ENCODE measurements around the gene TNFRSF19. TPM values are rescaled to one million over a fixed set of nuclear protein-coding genes. Genes with fewer than 3 reads are reported as not detected.

Gene TNFRSF19
- total and polyA plus RNA-seq, 7 experiments from 2014 or later = 0.10 to 0.24 TPM; not detected in 5

DNA sequence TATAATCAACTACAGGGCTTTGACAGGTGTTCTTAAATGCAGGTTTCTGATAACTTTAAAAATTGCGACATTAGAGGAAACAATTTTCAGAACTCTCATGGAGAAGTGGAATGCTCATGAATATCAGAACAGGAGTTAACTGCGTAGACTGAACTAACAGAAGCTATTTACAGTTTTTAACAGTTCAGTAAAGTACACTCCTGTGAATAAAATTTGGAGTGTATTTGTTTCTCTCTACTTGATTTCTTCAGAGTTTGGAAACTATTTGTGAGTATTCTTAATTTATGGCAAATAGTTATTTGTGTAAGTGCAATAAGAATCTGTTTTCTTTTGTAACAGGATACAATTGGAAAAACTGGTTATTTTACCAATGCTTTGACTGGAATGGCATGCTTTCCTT lies 114.4 kb downstream of the TNFRSF19 start:
- CTCF ChIA-PET = no interaction called here
- peaks cover 0 to 32% (median 10%) of the 10 kb centered on the region in 11 donors for H3K9me3 Mint-ChIP-seq
- ATAC-seq = no peak

DNA sequence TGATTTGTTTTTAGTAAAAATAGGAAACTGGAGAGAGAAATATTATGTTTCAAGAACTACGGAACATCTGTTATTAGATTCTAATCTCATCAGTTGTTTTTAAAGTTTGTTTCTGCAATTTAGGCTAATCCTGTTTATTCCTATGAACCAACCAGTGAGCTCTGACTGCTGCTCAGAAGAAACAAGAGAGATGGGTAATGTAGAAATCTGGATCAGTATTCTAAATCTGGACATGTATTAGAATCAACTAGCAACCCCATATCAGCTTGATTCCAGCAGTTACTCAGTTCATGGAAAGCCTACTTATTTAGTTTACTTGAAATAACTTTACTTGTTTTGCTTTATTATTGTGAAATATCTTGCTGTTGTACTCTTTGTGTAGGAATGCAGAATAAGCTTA lies 115.2 kb downstream of the TNFRSF19 start:
- H3K27me3 Mint-ChIP-seq = peaks cover 0 to 7% (median 0%) of the 10 kb centered on the region in 5 donors
- H3K4me1 ChIP-seq (ENCODE audit: control insufficient read depth in 2 of 2, insufficient read depth in 2 of 2, low read length in 2 of 2) = no peaks in the 10 kb centered on the region
- no peak overlapping the region for H3K27ac Mint-ChIP-seq
- no peak for ATAC-seq
- H3K36me3 Mint-ChIP-seq = no peaks in the 10 kb centered on the region
- H3K36me3 ChIP-seq (ENCODE audit: control insufficient read depth in 2 of 3, insufficient read depth in 3 of 3, low read length in 3 of 3) = no peaks in the 10 kb centered on the region
- POLR2A ChIA-PET = no interaction called here
- H3K4me3 ChIP-seq (ENCODE audit: low read length) = no peak overlapping the region
- H3K9me3 ChIP-seq (ENCODE audit: control insufficient read depth in 2 of 3, low read length in 3 of 3) = no peaks in the 10 kb centered on the region
- H3K4me3 Mint-ChIP-seq = no peak overlapping the region
- H3K27ac ChIP-seq (ENCODE audit: low read depth, low read length) = no peak overlapping the region
- no peaks in the 10 kb centered on the region for H3K27me3 ChIP-seq (ENCODE audit: control insufficient read depth in 2 of 2, insufficient read depth in 2 of 2, low read length in 2 of 2)
- intact Hi-C loops (cut with micrococcal nuclease) = no loop called here
- H3K4me1 Mint-ChIP-seq = peaks cover 0 to 1% (median 0%) of the 10 kb centered on the region in 7 donors
- CTCF ChIA-PET = interaction anchor here (1.1 kb wide), 1 partner anchor 9 kb away, joined by 3 read pairs; no protein-coding TSS in a partner anchor
- peaks cover 0 to 32% (median 10%) of the 10 kb centered on the region in 11 donors for H3K9me3 Mint-ChIP-seq
- no peak for DNase-seq

More for the DNA sequence above, 114.4 kb downstream of the TNFRSF19 start:
- Mint-ChIP-seq H3K36me3 (no peaks in the 10 kb centered on the region), H3K27ac (no peak overlapping the region), H3K27me3 (peaks cover 0 to 7% (median 0%) of the 10 kb centered on the region in 5 donors), H3K4me3 (no peak overlapping the region), H3K4me1 (peaks cover 0 to 4% (median 0%) of the 10 kb centered on the region in 7 donors)
- Histone ChIP-seq H3K4me1 (ENCODE audit: control insufficient read depth in 2 of 2, insufficient read depth in 2 of 2, low read length in 2 of 2) (no peaks in the 10 kb centered on the region), H3K27me3 (ENCODE audit: control insufficient read depth in 2 of 2, insufficient read depth in 2 of 2, low read length in 2 of 2) (no peaks in the 10 kb centered on the region), H3K9me3 (ENCODE audit: control insufficient read depth in 2 of 3, low read length in 3 of 3) (no peaks in the 10 kb centered on the region), H3K36me3 (ENCODE audit: control insufficient read depth in 2 of 3, insufficient read depth in 3 of 3, low read length in 3 of 3) (no peaks in the 10 kb centered on the region), H3K27ac (ENCODE audit: low read depth, low read length) (no peak overlapping the region), H3K4me3 (ENCODE audit: low read length) (no peak overlapping the region)
- no peak for DNase-seq
- intact Hi-C loops (cut with micrococcal nuclease) = no loop called here
- POLR2A ChIA-PET = no interaction called here

- ATAC-seq = no peak
- CTCF ChIA-PET = no interaction called here
- no peak overlapping the region for H3K27ac Mint-ChIP-seq
- no peak for DNase-seq
- H3K36me3 ChIP-seq (ENCODE audit: control insufficient read depth in 2 of 3, insufficient read depth in 3 of 3, low read length in 3 of 3) = no peaks in the 10 kb centered on the region
- no peaks in the 10 kb centered on the region for H3K9me3 ChIP-seq (ENCODE audit: control insufficient read depth in 2 of 3, low read length in 3 of 3)
- intact Hi-C loops (cut with micrococcal nuclease) = no loop called here
- no peak overlapping the region for H3K4me3 Mint-ChIP-seq
- no peak overlapping the region for H3K4me3 ChIP-seq (ENCODE audit: low read length)
- no peaks in the 10 kb centered on the region for H3K4me1 Mint-ChIP-seq
- H3K36me3 Mint-ChIP-seq = no peaks in the 10 kb centered on the region
- H3K9me3 Mint-ChIP-seq = peaks cover 0 to 32% (median 10%) of the 10 kb centered on the region in 11 donors
- POLR2A ChIA-PET = no interaction called here
- no peak overlapping the region for H3K27ac ChIP-seq (ENCODE audit: low read depth, low read length)
- no peaks in the 10 kb centered on the region for H3K27me3 ChIP-seq (ENCODE audit: control insufficient read depth in 2 of 2, insufficient read depth in 2 of 2, low read length in 2 of 2)
- peaks cover 0 to 4% (median 0%) of the 10 kb centered on the region in 5 donors for H3K27me3 Mint-ChIP-seq
- H3K4me1 ChIP-seq (ENCODE audit: control insufficient read depth in 2 of 2, insufficient read depth in 2 of 2, low read length in 2 of 2) = no peaks in the 10 kb centered on the region
Measured at GRCh38 chr13:23686948-23687347, 116.7 kb downstream of the TNFRSF19 start.

DNA sequence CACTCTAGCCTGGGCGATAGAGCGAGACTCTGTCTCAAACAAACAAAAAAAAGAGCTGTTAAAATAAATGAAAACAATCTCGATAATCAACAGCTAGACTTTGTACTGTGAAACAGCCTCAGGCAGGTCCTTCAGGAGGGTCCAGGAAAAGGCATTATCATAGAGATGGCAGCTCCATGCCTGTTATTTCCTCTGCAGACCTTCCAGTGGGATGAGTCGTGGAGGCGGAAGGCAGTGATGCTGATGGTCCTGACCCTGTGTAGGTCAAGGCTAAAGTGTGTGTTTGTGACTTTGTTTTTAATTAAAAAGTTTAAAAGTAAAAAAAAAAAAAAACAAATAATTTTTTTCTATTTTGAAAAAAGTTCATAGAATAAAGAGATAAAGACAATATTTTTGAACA lies 117.4 kb downstream of the TNFRSF19 start:
- H3K36me3 Mint-ChIP-seq = no peaks in the 10 kb centered on the region
- H3K9me3 Mint-ChIP-seq = peaks cover 0 to 32% (median 10%) of the 10 kb centered on the region in 11 donors
- no peak overlapping the region for H3K27ac Mint-ChIP-seq
- no peak overlapping the region for H3K4me3 ChIP-seq (ENCODE audit: low read length)
- no peak overlapping the region for H3K4me3 Mint-ChIP-seq
- no peaks in the 10 kb centered on the region for H3K9me3 ChIP-seq (ENCODE audit: control insufficient read depth in 2 of 3, low read length in 3 of 3)
- ATAC-seq (no peak), DNase-seq (no peak)
- H3K4me1 ChIP-seq (ENCODE audit: control insufficient read depth in 2 of 2, insufficient read depth in 2 of 2, low read length in 2 of 2) = no peaks in the 10 kb centered on the region
- POLR2A ChIA-PET = no interaction called here
- peaks cover 0 to 4% (median 0%) of the 10 kb centered on the region in 5 donors for H3K27me3 Mint-ChIP-seq
- H3K27me3 ChIP-seq (ENCODE audit: control insufficient read depth in 2 of 2, insufficient read depth in 2 of 2, low read length in 2 of 2) = no peaks in the 10 kb centered on the region
- intact Hi-C loops (cut with micrococcal nuclease) = no loop called here
- CTCF ChIA-PET = no interaction called here
- H3K4me1 Mint-ChIP-seq = no peaks in the 10 kb centered on the region
- H3K27ac ChIP-seq (ENCODE audit: low read depth, low read length) = no peak overlapping the region
- H3K36me3 ChIP-seq (ENCODE audit: control insufficient read depth in 2 of 3, insufficient read depth in 3 of 3, low read length in 3 of 3) = no peaks in the 10 kb centered on the region

- POLR2A ChIA-PET = no interaction called here
- no peaks in the 10 kb centered on the region for H3K36me3 ChIP-seq (ENCODE audit: control insufficient read depth in 2 of 3, insufficient read depth in 3 of 3, low read length in 3 of 3)
- no peak overlapping the region for H3K4me3 ChIP-seq (ENCODE audit: low read length)
- H3K9me3 Mint-ChIP-seq = peaks cover 0 to 26% (median 7%) of the 10 kb centered on the region in 11 donors
- H3K27ac ChIP-seq (ENCODE audit: low read depth, low read length) = no peak overlapping the region
- H3K4me3 Mint-ChIP-seq = no peak overlapping the region
- H3K4me1 ChIP-seq (ENCODE audit: control insufficient read depth in 2 of 2, insufficient read depth in 2 of 2, low read length in 2 of 2) = no peaks in the 10 kb centered on the region
- peaks cover 0 to 2% (median 0%) of the 10 kb centered on the region in 5 donors for H3K27me3 Mint-ChIP-seq
- DNase-seq = no peak
- no peaks in the 10 kb centered on the region for H3K9me3 ChIP-seq (ENCODE audit: control insufficient read depth in 2 of 3, low read length in 3 of 3)
- no peaks in the 10 kb centered on the region for H3K4me1 Mint-ChIP-seq
- intact Hi-C loops (cut with micrococcal nuclease) = no loop called here
- no peaks in the 10 kb centered on the region for H3K27me3 ChIP-seq (ENCODE audit: control insufficient read depth in 2 of 2, insufficient read depth in 2 of 2, low read length in 2 of 2)
- CTCF ChIA-PET = no interaction called here
- no peak overlapping the region for H3K27ac Mint-ChIP-seq
- no peak for ATAC-seq
- H3K36me3 Mint-ChIP-seq = no peaks in the 10 kb centered on the region
Measured at GRCh38 chr13:23688336-23688735, 118.1 kb downstream of the TNFRSF19 start.

GRCh38 chr13:23690668-23691067 lies 120.5 kb downstream of the TNFRSF19 start:
- intact Hi-C loops (cut with micrococcal nuclease) = no loop called here

GRCh38 chr13:23692816-23693215 lies 122.6 kb downstream of the TNFRSF19 start:
- H3K36me3 Mint-ChIP-seq = no peaks in the 10 kb centered on the region
- ATAC-seq (no peak), DNase-seq (no peak)
- H3K27ac Mint-ChIP-seq = peak overlapping the region in 1 of 9 donors; percentile 55
- Histone ChIP-seq H3K9me3 (ENCODE audit: control insufficient read depth in 2 of 3, low read length in 3 of 3) (no peaks in the 10 kb centered on the region), H3K4me1 (ENCODE audit: control insufficient read depth in 2 of 2, insufficient read depth in 2 of 2, low read length in 2 of 2) (peaks cover 0 to 9% of the 10 kb centered on the region in 2 donors), H3K27me3 (ENCODE audit: control insufficient read depth in 2 of 2, insufficient read depth in 2 of 2, low read length in 2 of 2) (no peaks in the 10 kb centered on the region), H3K36me3 (ENCODE audit: control insufficient read depth in 2 of 3, insufficient read depth in 3 of 3, low read length in 3 of 3) (no peaks in the 10 kb centered on the region), H3K4me3 (ENCODE audit: low read length) (no peak overlapping the region), H3K27ac (ENCODE audit: low read depth, low read length) (no peak overlapping the region)
- no peaks in the 10 kb centered on the region for H3K9me3 Mint-ChIP-seq
- intact Hi-C loops (cut with micrococcal nuclease) = no loop called here
- H3K27me3 Mint-ChIP-seq = peaks cover 0 to 5% (median 0%) of the 10 kb centered on the region in 5 donors
- peaks cover 6 to 26% (median 22%) of the 10 kb centered on the region in 7 donors for H3K4me1 Mint-ChIP-seq
- ChIA-PET CTCF (no interaction called here), POLR2A (interaction anchor here (0.6 kb wide), 1 partner anchor 15 kb away, joined by 3 read pairs; no protein-coding TSS in a partner anchor)
- H3K4me3 Mint-ChIP-seq = no peak overlapping the region

More at GRCh38 chr13:23690668-23691067, 120.5 kb downstream of the TNFRSF19 start:
- ChIA-PET CTCF (no interaction called here), POLR2A (interaction anchor here (0.6 kb wide), 1 partner anchor 120 kb away, joined by 3 read pairs; no protein-coding TSS in a partner anchor)
- Mint-ChIP-seq H3K4me3 (no peak overlapping the region), H3K4me1 (peaks cover under 1 to 11% (median 5%) of the 10 kb centered on the region in 7 donors), H3K27ac (no peak overlapping the region), H3K36me3 (no peaks in the 10 kb centered on the region), H3K9me3 (peaks cover 0 to 4% (median 0%) of the 10 kb centered on the region in 11 donors), H3K27me3 (peaks cover 0 to 6% (median 0%) of the 10 kb centered on the region in 5 donors)
- ATAC-seq (no peak), DNase-seq (no peak)
- Histone ChIP-seq H3K9me3 (ENCODE audit: control insufficient read depth in 2 of 3, low read length in 3 of 3) (no peaks in the 10 kb centered on the region), H3K27ac (ENCODE audit: low read depth, low read length) (no peak overlapping the region), H3K27me3 (ENCODE audit: control insufficient read depth in 2 of 2, insufficient read depth in 2 of 2, low read length in 2 of 2) (no peaks in the 10 kb centered on the region), H3K36me3 (ENCODE audit: control insufficient read depth in 2 of 3, insufficient read depth in 3 of 3, low read length in 3 of 3) (no peaks in the 10 kb centered on the region), H3K4me1 (ENCODE audit: control insufficient read depth in 2 of 2, insufficient read depth in 2 of 2, low read length in 2 of 2) (no peaks in the 10 kb centered on the region), H3K4me3 (ENCODE audit: low read length) (no peak overlapping the region)

Data from naive thymus-derived CD4-positive, alpha-beta T cell (primary cell).